HFF-Myc (cell line): ENCODE results near the gene TTC3.

Source experiments
- DNase-seq: peaks from one replicate; pipeline ENCODE4 v3.0.0-alpha.2; 2011; ENCODE audit warnings: low read depth; ENCODE audit errors: extremely low read depth
- H3K4me3 ChIP-seq: replicated peaks from 2 replicates; pipeline ENCODE4 v1.5.1; 2011; ENCODE audit warnings: low read depth, mild to moderate bottlenecking, control low read depth, low read length
- CTCF ChIP-seq: IDR thresholded peaks from 2 replicates; pipeline ENCODE4 v1.5.1; 2012; ENCODE audit warnings: mild to moderate bottlenecking, low read depth, low read length, control low read depth; ENCODE audit errors: missing control alignments

The TTC3 gene

DNA sequence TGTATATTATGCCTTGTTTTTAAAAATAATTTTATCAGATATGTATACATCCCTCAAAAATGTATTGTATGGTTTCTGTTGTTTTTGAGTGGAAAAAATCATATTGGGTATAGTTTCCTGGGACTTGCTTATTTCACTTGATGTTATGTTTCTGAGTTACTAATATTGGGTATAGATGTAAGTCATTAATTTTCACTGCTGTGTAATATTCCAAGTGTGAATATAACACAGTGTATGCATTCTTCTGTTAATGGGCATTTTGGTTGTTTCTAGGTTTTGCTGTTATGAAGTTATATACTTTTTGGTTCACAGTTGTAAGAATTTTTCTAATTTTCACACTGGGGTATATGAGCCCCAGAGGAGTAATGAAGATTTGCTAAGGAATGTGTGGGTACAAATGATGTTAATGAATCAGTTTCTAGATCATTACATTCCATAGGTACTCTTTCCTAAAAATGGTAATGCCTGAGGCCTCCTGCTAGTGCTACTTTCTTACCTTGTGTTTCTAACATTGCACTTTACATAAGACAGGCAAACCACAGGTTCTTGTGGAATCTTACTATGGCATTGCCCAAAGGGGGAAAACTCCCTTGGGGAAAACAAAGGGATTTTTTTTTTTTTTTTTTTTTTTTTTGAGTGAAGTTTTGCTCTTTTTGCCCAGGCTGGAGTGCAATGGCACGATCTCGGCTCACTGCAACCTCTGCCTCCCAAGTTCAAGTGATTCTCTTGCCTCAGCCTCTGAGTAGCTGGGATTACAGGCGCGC is 3.2 kb downstream of the TTC3 start:
- no peak for DNase-seq
- no peak overlapping the region for H3K4me3 ChIP-seq
- TF ChIP-seq CTCF = no peak

DNA sequence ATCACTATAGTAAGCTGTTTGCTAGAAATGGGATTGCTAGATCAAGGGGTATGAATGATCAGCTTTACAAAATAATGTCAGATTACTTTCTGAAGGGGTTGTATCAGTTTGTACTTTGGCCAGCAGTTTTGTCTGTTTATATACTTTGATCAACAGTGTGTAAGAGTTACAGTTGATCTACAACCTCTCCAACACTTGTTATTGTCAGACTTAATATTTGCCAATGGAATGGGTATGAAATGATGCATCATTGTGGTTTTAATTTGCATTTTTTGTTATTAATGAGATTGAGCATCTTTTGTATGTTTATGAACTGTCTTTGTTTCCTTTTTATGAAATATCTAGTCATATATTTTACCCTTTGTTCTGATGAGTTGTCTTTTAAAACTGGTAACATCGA is 4.3 kb downstream of the TTC3 start:
- no peak for DNase-seq
- no peak for TF ChIP-seq CTCF
- H3K4me3 ChIP-seq = no peak overlapping the region

- H3K4me3 ChIP-seq = no peak overlapping the region
- no peak for DNase-seq
- peak; percentile 27 for TF ChIP-seq CTCF
Observed at GRCh38 chr21:37079211-37079824, 6.3 kb downstream of the TTC3 start.

DNA sequence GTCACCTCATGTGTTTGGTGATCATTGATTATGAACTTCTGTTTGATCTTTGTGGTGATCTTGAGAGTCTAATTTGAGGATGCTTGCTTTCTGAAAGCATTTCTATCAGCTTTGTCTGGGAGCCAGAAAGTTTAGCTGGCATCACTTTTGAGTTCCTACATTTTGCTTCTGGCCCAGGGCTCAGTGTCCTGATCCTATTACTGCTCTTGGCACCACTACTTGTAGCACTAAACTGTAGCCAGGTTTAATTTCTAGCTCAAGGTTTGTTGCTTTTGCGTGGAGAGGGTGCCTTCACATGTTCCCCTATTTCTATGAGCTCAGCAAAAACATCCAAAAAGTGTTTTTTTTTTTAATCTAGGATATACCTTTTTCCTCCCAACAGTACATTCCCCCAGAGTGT is 9.3 kb downstream of the TTC3 start:
- DNase-seq = no peak
- H3K4me3 ChIP-seq = no peak overlapping the region

GRCh38 chr21:37082856-37083528 is 9.9 kb downstream of the TTC3 start:
- no peak for TF ChIP-seq CTCF
- no peak overlapping the region for H3K4me3 ChIP-seq
- no peak for DNase-seq

More for the DNA sequence above, 9.3 kb downstream of the TTC3 start:
- TF ChIP-seq CTCF = no peak

DNA sequence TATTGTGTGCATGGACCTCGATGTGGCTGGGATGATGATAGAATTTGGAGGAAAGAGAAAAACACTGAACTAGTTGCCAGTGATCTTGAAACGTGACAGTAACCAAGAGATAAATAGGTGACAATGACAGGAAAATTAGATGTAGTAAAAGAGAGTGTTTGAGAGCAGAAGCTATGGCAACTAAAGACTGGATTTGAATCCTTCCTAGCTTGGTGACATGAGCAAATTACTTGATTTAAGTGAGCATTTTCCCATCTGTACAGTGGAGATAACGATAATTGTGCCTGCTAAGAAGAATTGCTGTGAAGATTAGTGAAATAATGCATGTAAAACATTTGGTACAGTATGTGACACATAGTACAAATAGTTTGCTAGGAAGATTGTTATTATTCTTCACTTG is 12.7 kb downstream of the TTC3 start:
- H3K4me3 ChIP-seq = no peak overlapping the region
- TF ChIP-seq CTCF = no peak
- no peak for DNase-seq
